A673 (cell line): ENCODE results near the gene SEMG1. TPM values are rescaled to one million over a fixed set of nuclear protein-coding genes. Genes with fewer than 3 reads are reported as not detected.

Source experiments
- BruUV-seq: library from RNA; stranded (reverse); fragments of 400-500 nt; replicated peaks from 2 replicates; lab custom pipeline; 2021; lab: Mats Ljungman, UMichigan
- CTCF ChIA-PET: fragments of 300-600 bp; sonication (Branson Sonifier 250); formaldehyde crosslinking; loops from one replicate; lab custom pipeline; 2022; ENCODE audit warnings: antibody characterized with exemption; lab: Charles Lee
- POLR2A ChIA-PET: fragments of 300-600 bp; sonication (Branson Sonifier 250); formaldehyde crosslinking; loops from one replicate; lab custom pipeline; 2022; ENCODE audit warnings: antibody characterized with exemption; ENCODE audit not compliant: low non-redundant PET; lab: Charles Lee
- DNase-seq: peaks from one replicate; pipeline ENCODE4 v3.0.0-alpha.2; 2015; ENCODE audit warnings: low spot score
- H3K27ac ChIP-seq: fragments of 200-600 bp; sonication (generic); 2 replicates; pipeline ENCODE4 v1.5.1; 2016; ENCODE audit warnings: mixed run types, low read depth, mild to moderate bottlenecking, mixed read lengths, antibody characterized with exemption, low read length; ENCODE audit not compliant: poor library complexity, severe bottlenecking
- H3K27me3 ChIP-seq: fragments of 200-600 bp; sonication (generic); replicated peaks from 2 replicates; pipeline ENCODE4 v1.6.1; 2017; ENCODE audit warnings: mixed run types, low read depth, mild to moderate bottlenecking, mixed read lengths, antibody characterized with exemption, low read length; ENCODE audit not compliant: insufficient read depth, poor library complexity
- H3K36me3 ChIP-seq: fragments of 200-600 bp; sonication (generic); 2 replicates; pipeline ENCODE4 v1.6.1; 2016; ENCODE audit warnings: mixed run types, mild to moderate bottlenecking, mixed read lengths, antibody characterized with exemption, low read length; ENCODE audit not compliant: insufficient read depth, poor library complexity, severe bottlenecking
- H3K4me1 ChIP-seq: fragments of 200-600 bp; sonication (generic); 2 replicates; pipeline ENCODE4 v1.6.1; 2017; ENCODE audit warnings: mixed run types, mild to moderate bottlenecking, mixed read lengths, antibody characterized with exemption, low read length; ENCODE audit not compliant: insufficient read depth, poor library complexity, severe bottlenecking
- H3K4me3 ChIP-seq: fragments of 200-600 bp; sonication (generic); 2 replicates; pipeline ENCODE4 v1.5.1; 2016; ENCODE audit warnings: low read depth, mixed run types, mild to moderate bottlenecking, mixed read lengths, low read length; ENCODE audit not compliant: poor library complexity, severe bottlenecking
- H3K9me3 ChIP-seq: fragments of 200-600 bp; sonication (generic); 2 replicates; pipeline ENCODE4 v1.6.1; 2016; ENCODE audit warnings: mixed run types, low read depth, mild to moderate bottlenecking, mixed read lengths, antibody characterized with exemption, low read length; ENCODE audit not compliant: poor library complexity, severe bottlenecking
- CTCF ChIP-seq: fragments of 300-800, 200-600 bp; sonication (generic); conservative IDR thresholded peaks from 2 replicates; pipeline ENCODE4 v1.5.1; 2017; ENCODE audit warnings: low read depth, mild to moderate bottlenecking, antibody characterized with exemption, low read length, moderate library complexity, mixed read lengths
- EZH2 ChIP-seq: fragments of 200-600 bp; sonication (generic); IDR thresholded peaks from 2 replicates; pipeline ENCODE4 v1.6.1; 2017; ENCODE audit warnings: borderline replicate concordance, low read depth, mild to moderate bottlenecking, mixed read lengths, antibody characterized with exemption, low read length; ENCODE audit not compliant: poor library complexity, severe bottlenecking
- intact Hi-C: fragments of 100-400 bp; cut with micrococcal nuclease; formaldehyde crosslinking; loops from one replicate; pipeline ENCODE4 v1.10.0; 2022; ENCODE audit not compliant: unreplicated experiment
- total RNA-seq: library from RNA; stranded (reverse); gene quantifications from 2 replicates; pipeline ENCODE4 v1.2.3, GENCODE V29; 2021

The SEMG1 gene
- total RNA-seq, 1 experiment from 2014 or later = 5.5 TPM

- Histone ChIP-seq H3K4me3 (no peak overlapping the region), H3K27me3 (no peaks in the 10 kb centered on the region), H3K9me3 (peaks cover 5% of the 10 kb centered on the region), H3K36me3 (no peaks in the 10 kb centered on the region), H3K27ac (no peak overlapping the region), H3K4me1 (peaks cover 13% of the 10 kb centered on the region)
- BruUV-seq = no TSS peak
- POLR2A ChIA-PET = no interaction called here
- no peak for DNase-seq
- CTCF ChIA-PET = no interaction called here
- intact Hi-C loops = no loop called here
- TF ChIP-seq CTCF = no peak
- no peak for TF ChIP-seq EZH2
These were observed 23.7 kb upstream of the SEMG1 start for GRCh38 chr20:45183084-45183483.

GRCh38 chr20:45187693-45188092 lies 19.1 kb upstream of the SEMG1 start:
- Histone ChIP-seq H3K9me3 (no peaks in the 10 kb centered on the region), H3K4me1 (peaks cover 2% of the 10 kb centered on the region), H3K27me3 (no peaks in the 10 kb centered on the region), H3K36me3 (no peaks in the 10 kb centered on the region), H3K4me3 (no peak overlapping the region), H3K27ac (no peak overlapping the region)
- ChIA-PET CTCF (no interaction called here), POLR2A (interaction anchor here (0.6 kb wide), 1 partner anchor 34 kb away, joined by 5 read pairs; no protein-coding TSS in a partner anchor)
- no TSS peak for BruUV-seq
- DNase-seq = no peak
- TF ChIP-seq CTCF = no peak
- TF ChIP-seq EZH2 = no peak
- intact Hi-C loops = no loop called here

GRCh38 chr20:45189067-45189609 lies 17.7 kb upstream of the SEMG1 start:
- ChIA-PET POLR2A (no interaction called here), CTCF (no interaction called here)
- no peaks in the 10 kb centered on the region for H3K4me1 ChIP-seq
- no peaks in the 10 kb centered on the region for H3K9me3 ChIP-seq
- no TSS peak for BruUV-seq
- no peak for TF ChIP-seq EZH2
- no peaks in the 10 kb centered on the region for H3K36me3 ChIP-seq
- no peak overlapping the region for H3K4me3 ChIP-seq
- DNase-seq = no peak
- intact Hi-C loops = no loop called here
- H3K27ac ChIP-seq = no peak overlapping the region
- H3K27me3 ChIP-seq = no peaks in the 10 kb centered on the region

GRCh38 chr20:45189861-45190260 lies 17.0 kb upstream of the SEMG1 start:
- Histone ChIP-seq H3K36me3 (no peaks in the 10 kb centered on the region), H3K4me1 (no peaks in the 10 kb centered on the region), H3K27me3 (no peaks in the 10 kb centered on the region), H3K9me3 (no peaks in the 10 kb centered on the region), H3K27ac (no peak overlapping the region), H3K4me3 (no peak overlapping the region)
- CTCF ChIA-PET = no interaction called here
- TF ChIP-seq CTCF = no peak
- no peak for TF ChIP-seq EZH2
- POLR2A ChIA-PET = no interaction called here
- DNase-seq = no peak
- intact Hi-C loops = no loop called here
- no TSS peak for BruUV-seq
